Thymus (tissue), 11 donors: ENCODE data around the gene GPR142. TPM values are rescaled to one million over a fixed set of nuclear protein-coding genes. Genes with fewer than 3 reads are reported as not detected.

ENCODE experiments used
- DNase-seq, 9 donors: peaks; one replicate each; pipeline ENCODE4 v3.0.0-alpha.2; 2013; ENCODE audit warnings: low spot score in 9 of 9, low read depth in 6 of 9, missing footprints in 1 of 9
- H3K27ac ChIP-seq, 2 donors: one replicate each; pipeline ENCODE4 v1.5.1; 2013; ENCODE audit warnings: control low read depth in 1 of 2, low read depth in 1 of 2, low read length in 1 of 2, mild to moderate bottlenecking in 1 of 2, moderate library complexity in 1 of 2
- H3K27me3 ChIP-seq, 2 donors: one replicate each; pipeline ENCODE4 v1.5.1; 2013; ENCODE audit warnings: low read length in 1 of 2; ENCODE audit not compliant: control insufficient read depth in 2 of 2, insufficient read depth in 1 of 2
- H3K36me3 ChIP-seq, 2 donors: one replicate each; pipeline ENCODE4 v1.5.1; 2013; ENCODE audit warnings: low read length in 1 of 2, mild to moderate bottlenecking in 1 of 2, moderate library complexity in 1 of 2; ENCODE audit not compliant: control insufficient read depth in 2 of 2, insufficient read depth in 2 of 2
- H3K4me1 ChIP-seq, 2 donors: one replicate each; pipeline ENCODE4 v1.5.1; 2013; ENCODE audit warnings: low read length in 2 of 2; ENCODE audit not compliant: control insufficient read depth in 2 of 2, insufficient read depth in 2 of 2
- H3K4me3 ChIP-seq, 2 donors: one replicate each; pipeline ENCODE4 v1.5.1; 2013; ENCODE audit warnings: low read length in 2 of 2, control low read depth in 1 of 2, mild to moderate bottlenecking in 1 of 2
- H3K9me3 ChIP-seq, 2 donors: one replicate each; pipeline ENCODE4 v1.5.1; 2013; ENCODE audit warnings: low read length in 1 of 2, mild to moderate bottlenecking in 1 of 2; ENCODE audit not compliant: control insufficient read depth in 2 of 2, insufficient read depth in 1 of 2
- WGBS: extraction: QIAGEN DNeasy Blood & Tissue Kit; methylation state at CpG from one replicate; pipeline ENCODE4 v1.1.7; 2013; 5-methylcytosine and 5-hydroxymethylcytosine counted together
- polyA plus RNA-seq: library from polyadenylated mRNA; stranded (reverse); fragments of 200-250 nt; gene quantifications from one replicate; pipeline ENCODE4 v1.2.3, GENCODE V29; 2013
- total RNA-seq: library from RNA; stranded (reverse); fragments of 120-200 nt; gene quantifications from one replicate; pipeline ENCODE4 v1.2.4, GENCODE V29; 2013
- donor health status: healthy.

The GPR142 gene
- total and polyA plus RNA-seq, 2 donors = 0.09 to 0.16 TPM

- Histone ChIP-seq H3K27ac (no peak overlapping the region), H3K27me3 (peaks cover 0 to 28% of the 10 kb centered on the region in 2 donors), H3K36me3 (no peaks in the 10 kb centered on the region), H3K4me1 (no peaks in the 10 kb centered on the region), H3K4me3 (no peak overlapping the region), H3K9me3 (no peaks in the 10 kb centered on the region)
- no peak for DNase-seq
- WGBS = 93% methylated on average over 10 of the region's 10 CpGs
Measured at GRCh38 chr17:74342224-74342623, 25.1 kb upstream of the GPR142 start.

- Histone ChIP-seq H3K4me3 (no peak overlapping the region), H3K27me3 (peaks cover 0 to 31% of the 10 kb centered on the region in 2 donors), H3K36me3 (no peaks in the 10 kb centered on the region), H3K9me3 (no peaks in the 10 kb centered on the region), H3K27ac (no peak overlapping the region), H3K4me1 (no peaks in the 10 kb centered on the region)
- no peak for DNase-seq
- WGBS = 86% methylated on average over 8 of the region's 8 CpGs
Measured at GRCh38 chr17:74343121-74343520, 24.2 kb upstream of the GPR142 start.

GRCh38 chr17:74343526-74344284 lies 23.6 kb upstream of the GPR142 start:
- Histone ChIP-seq H3K4me3 (no peak overlapping the region), H3K9me3 (no peaks in the 10 kb centered on the region), H3K27ac (no peak overlapping the region), H3K36me3 (no peaks in the 10 kb centered on the region), H3K27me3 (peaks cover 0 to 32% of the 10 kb centered on the region in 2 donors), H3K4me1 (no peaks in the 10 kb centered on the region)
- DNase-seq = no peak
- 86% methylated on average over 9 of the region's 9 CpGs for WGBS

GRCh38 chr17:74344658-74345057 lies 22.6 kb upstream of the GPR142 start:
- Histone ChIP-seq H3K27ac (no peak overlapping the region), H3K36me3 (no peaks in the 10 kb centered on the region), H3K4me3 (no peak overlapping the region), H3K9me3 (no peaks in the 10 kb centered on the region), H3K4me1 (no peaks in the 10 kb centered on the region), H3K27me3 (peaks cover 0 to 39% of the 10 kb centered on the region in 2 donors)
- 95% methylated on average over 21 of the region's 21 CpGs for WGBS
- no peak for DNase-seq

- H3K9me3 ChIP-seq = no peaks in the 10 kb centered on the region
- H3K4me1 ChIP-seq = no peaks in the 10 kb centered on the region
- DNase-seq = no peak
- H3K27me3 ChIP-seq = peaks cover 3 to 46% of the 10 kb centered on the region in 2 donors
- H3K36me3 ChIP-seq = no peaks in the 10 kb centered on the region
- 84% methylated on average over 13 of the region's 13 CpGs for WGBS
- H3K27ac ChIP-seq = no peak overlapping the region
- no peak overlapping the region for H3K4me3 ChIP-seq
Measured at GRCh38 chr17:74345433-74346241, 21.7 kb upstream of the GPR142 start.

- Histone ChIP-seq H3K4me1 (no peaks in the 10 kb centered on the region), H3K27me3 (peaks cover 18 to 66% of the 10 kb centered on the region in 2 donors), H3K4me3 (no peak overlapping the region), H3K27ac (no peak overlapping the region), H3K36me3 (no peaks in the 10 kb centered on the region), H3K9me3 (no peaks in the 10 kb centered on the region)
- WGBS = 93% methylated on average over 14 of the region's 14 CpGs
- DNase-seq = no peak
Measured at GRCh38 chr17:74347646-74348045, 19.7 kb upstream of the GPR142 start.

GRCh38 chr17:74349120-74349519 lies 18.2 kb upstream of the GPR142 start:
- 85% methylated on average over 19 of the region's 19 CpGs for WGBS
- DNase-seq = no peak
- no peaks in the 10 kb centered on the region for H3K4me1 ChIP-seq
- no peak overlapping the region for H3K4me3 ChIP-seq
- no peaks in the 10 kb centered on the region for H3K36me3 ChIP-seq
- H3K27ac ChIP-seq = no peak overlapping the region
- no peaks in the 10 kb centered on the region for H3K9me3 ChIP-seq
- peaks cover 31 to 78% of the 10 kb centered on the region in 2 donors for H3K27me3 ChIP-seq

GRCh38 chr17:74350486-74350885 lies 16.8 kb upstream of the GPR142 start:
- no peaks in the 10 kb centered on the region for H3K9me3 ChIP-seq
- no peak overlapping the region for H3K4me3 ChIP-seq
- no peaks in the 10 kb centered on the region for H3K36me3 ChIP-seq
- no peaks in the 10 kb centered on the region for H3K4me1 ChIP-seq
- H3K27ac ChIP-seq = no peak overlapping the region
- WGBS = 90% methylated on average over 20 of the region's 20 CpGs
- H3K27me3 ChIP-seq = peaks cover 45 to 81% of the 10 kb centered on the region in 2 donors
- DNase-seq = no peak

GRCh38 chr17:74351552-74352210 lies 15.6 kb upstream of the GPR142 start:
- Histone ChIP-seq H3K36me3 (no peaks in the 10 kb centered on the region), H3K27ac (no peak overlapping the region), H3K27me3 (peaks cover 57 to 88% of the 10 kb centered on the region in 2 donors), H3K9me3 (no peaks in the 10 kb centered on the region), H3K4me1 (no peaks in the 10 kb centered on the region), H3K4me3 (no peak overlapping the region)
- whole genome bisulfite sequencing = 5% methylated on average over 55 of the region's 55 CpGs
- peak in 2 of 9 donors; percentile 23 for DNase-seq
